HEK293 (cell line): ENCODE results near the gene NR2F2.

ENCODE experiments used
- CTCF ChIA-PET: fragments of 350-600 bp; formaldehyde crosslinking; extraction: SDS; loops from one replicate; lab custom pipeline; 2021; ENCODE audit warnings: antibody characterized with exemption; lab: Yijun Ruan, JAX
- POLR2A ChIA-PET: fragments of 300-600 bp; formaldehyde crosslinking; extraction: SDS; loops from one replicate; lab custom pipeline; 2020; ENCODE audit warnings: antibody characterized with exemption, inconsistent platforms; lab: Yijun Ruan, JAX
- H3K27ac ChIP-seq: fragments of 200-500 bp; sonication (Bioruptor generic); 2 replicates; pipeline ENCODE4 v1.5.1; 2014; ENCODE audit warnings: low read depth, low read length, control low read depth, inconsistent platforms; ENCODE audit errors: extremely low read depth
- H3K36me3 ChIP-seq, 2 experiments: fragments of 200-500 bp in 1 of 2; sonication (Bioruptor generic) in 1 of 2; 1 replicate in 1 of 2; 2 replicates in 1 of 2; pipeline ENCODE4 v1.5.1; 2014 to 2017; ENCODE audit warnings: inconsistent platforms in 2 of 2, low read length in 2 of 2; ENCODE audit not compliant: control insufficient read depth in 2 of 2, insufficient read depth in 1 of 2
- H3K4me1 ChIP-seq: fragments of 200-500 bp; sonication (Bioruptor generic); 2 replicates; pipeline ENCODE4 v1.5.1; 2014; ENCODE audit warnings: mild to moderate bottlenecking, low read length, inconsistent platforms; ENCODE audit not compliant: control insufficient read depth, insufficient read depth
- H3K4me3 ChIP-seq: 2 replicates; pipeline ENCODE4 v1.5.1; 2011; ENCODE audit warnings: low read depth, mild to moderate bottlenecking, control low read depth, low read length, moderate library complexity
- H3K9me3 ChIP-seq: fragments of 200-500 bp; sonication (Bioruptor generic); 2 replicates; pipeline ENCODE4 v1.5.1; 2014; ENCODE audit warnings: low read depth, low read length, inconsistent platforms; ENCODE audit not compliant: control insufficient read depth, insufficient read depth
- GLI4 ChIP-seq: fragments of 450-650 bp; formaldehyde crosslinking; IDR thresholded peaks from 2 replicates; pipeline ENCODE4 v1.5.1; 2016; ENCODE audit warnings: missing biosample characterization, missing genetic modification characterization
- GLIS2 ChIP-seq: fragments of 450-650 bp; formaldehyde crosslinking; IDR thresholded peaks from 2 replicates; pipeline ENCODE4 v1.5.1; 2016; ENCODE audit warnings: missing biosample characterization, missing genetic modification characterization
- OVOL3 ChIP-seq: fragments of 450-650 bp; formaldehyde crosslinking; IDR thresholded peaks from 2 replicates; pipeline ENCODE4 v1.5.1; 2016; ENCODE audit warnings: missing biosample characterization, missing genetic modification characterization
- RBAK ChIP-seq: fragments of 450-650 bp; formaldehyde crosslinking; IDR thresholded peaks from 2 replicates; pipeline ENCODE4 v1.5.1; 2016; ENCODE audit warnings: missing biosample characterization, missing genetic modification characterization
- REST ChIP-seq: fragments of 450-650 bp; formaldehyde crosslinking; IDR thresholded peaks from 2 replicates; pipeline ENCODE4 v1.5.1; 2016; ENCODE audit warnings: missing biosample characterization, missing genetic modification characterization
- SCRT1 ChIP-seq: fragments of 450-650 bp; formaldehyde crosslinking; IDR thresholded peaks from 2 replicates; pipeline ENCODE4 v1.5.1; 2016; ENCODE audit warnings: missing biosample characterization, missing genetic modification characterization, borderline replicate concordance
- SETDB1 ChIP-seq: IDR thresholded peaks from one replicate; pipeline ENCODE4 v1.6.1; 2017; ENCODE audit warnings: mild to moderate bottlenecking, low read length, moderate library complexity, mixed read lengths; ENCODE audit not compliant: insufficient read length
- WT1 ChIP-seq: fragments of 450-650 bp; formaldehyde crosslinking; IDR thresholded peaks from 2 replicates; pipeline ENCODE4 v1.5.1; 2016; ENCODE audit warnings: missing biosample characterization, missing genetic modification characterization
- ZNF133 ChIP-seq: fragments of 450-650 bp; formaldehyde crosslinking; IDR thresholded peaks from 2 replicates; pipeline ENCODE4 v1.5.1; 2016; ENCODE audit warnings: missing biosample characterization, missing genetic modification characterization
- ZNF274 ChIP-seq, 2 experiments: fragments of 200-500 bp in 1 of 2; fragments of 450-650 bp in 1 of 2; sonication (Bioruptor generic) in 1 of 2; formaldehyde crosslinking in 1 of 2; IDR thresholded peaks; 2 replicates each; pipeline versions ENCODE4 v1.5.1 to v1.6.1; 2014 to 2016; ENCODE audit warnings: borderline replicate concordance in 1 of 2, inconsistent platforms in 1 of 2, low read length in 1 of 2, missing biosample characterization in 1 of 2, missing genetic modification characterization in 1 of 2
- ZNF335 ChIP-seq: fragments of 450-650 bp; formaldehyde crosslinking; conservative IDR thresholded peaks from 2 replicates; pipeline ENCODE4 v1.5.1; 2016; ENCODE audit warnings: missing biosample characterization, missing genetic modification characterization
- ZNF366 ChIP-seq: fragments of 450-650 bp; formaldehyde crosslinking; conservative IDR thresholded peaks from 2 replicates; pipeline ENCODE4 v1.5.1; 2016; ENCODE audit warnings: missing biosample characterization, missing genetic modification characterization
- ZNF555 ChIP-seq: fragments of 450-650 bp; formaldehyde crosslinking; conservative IDR thresholded peaks from 2 replicates; pipeline ENCODE4 v1.5.1; 2017; ENCODE audit warnings: missing biosample characterization, mild to moderate bottlenecking, missing genetic modification characterization, inconsistent platforms
- ZNF561 ChIP-seq: fragments of 450-650 bp; IDR thresholded peaks from 2 replicates; pipeline ENCODE4 v1.5.1; 2018; ENCODE audit warnings: missing biosample characterization, missing genetic modification characterization, borderline replicate concordance
- ZNF624 ChIP-seq: fragments of 450-650 bp; formaldehyde crosslinking; IDR thresholded peaks from 2 replicates; pipeline ENCODE4 v1.5.1; 2017; ENCODE audit warnings: missing biosample characterization, missing genetic modification characterization
- ZNF664 ChIP-seq: fragments of 450-650 bp; formaldehyde crosslinking; IDR thresholded peaks from 2 replicates; pipeline ENCODE4 v1.5.1; 2016; ENCODE audit warnings: missing biosample characterization, missing genetic modification characterization
- ZNF768 ChIP-seq: fragments of 450-650 bp; formaldehyde crosslinking; IDR thresholded peaks from 2 replicates; pipeline ENCODE4 v1.5.1; 2018; ENCODE audit warnings: missing biosample characterization, mild to moderate bottlenecking, missing genetic modification characterization
- ZNF777 ChIP-seq: fragments of 450-650 bp; formaldehyde crosslinking; IDR thresholded peaks from 2 replicates; pipeline ENCODE4 v1.5.1; 2017; ENCODE audit warnings: missing biosample characterization, missing genetic modification characterization, borderline replicate concordance
- ZSCAN30 ChIP-seq: fragments of 450-650 bp; IDR thresholded peaks from 2 replicates; pipeline ENCODE4 v1.5.1; 2018; ENCODE audit warnings: missing biosample characterization, mild to moderate bottlenecking, missing genetic modification characterization, moderate library complexity
- TF ChIP-seq, protein P1 (sequence below): fragments of 450-650 bp; formaldehyde crosslinking; IDR thresholded peaks from 2 replicates; pipeline ENCODE4 v1.5.1; 2016; ENCODE audit warnings: missing biosample characterization, missing genetic modification characterization
- TF ChIP-seq, protein P2 (sequence below): fragments of 450-650 bp; formaldehyde crosslinking; IDR thresholded peaks from 2 replicates; pipeline ENCODE4 v1.5.1; 2016; ENCODE audit warnings: missing biosample characterization, missing genetic modification characterization
- TF ChIP-seq, protein P3 (sequence below): IDR thresholded peaks from 2 replicates; pipeline ENCODE4 v1.6.1; 2011; ENCODE audit warnings: mild to moderate bottlenecking, low read depth, low read length, borderline replicate concordance
- TF ChIP-seq, protein P4 (sequence below): fragments of 450-650 bp; formaldehyde crosslinking; IDR thresholded peaks from 2 replicates; pipeline ENCODE4 v1.5.0; 2017; ENCODE audit warnings: missing biosample characterization, missing genetic modification characterization, borderline replicate concordance

The NR2F2 gene

DNA sequence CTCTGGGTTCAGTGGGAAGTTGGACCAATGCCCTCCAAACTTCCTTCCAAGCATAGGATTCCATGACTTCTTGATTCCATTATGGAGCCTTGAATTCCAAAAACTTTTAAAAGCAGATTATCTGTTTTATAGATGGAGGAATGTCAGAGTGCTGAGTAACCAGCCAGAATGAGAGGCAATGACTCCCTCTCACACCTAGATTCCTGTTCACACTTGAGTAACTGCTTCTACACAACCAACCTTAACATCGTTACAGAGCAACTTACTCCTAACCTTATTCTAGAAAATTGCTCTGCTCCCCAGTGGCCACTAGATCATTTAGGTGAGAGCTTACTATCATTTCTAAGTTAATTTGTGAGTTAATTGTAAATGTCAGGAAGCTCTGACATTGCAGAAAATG is 24.2 kb upstream of the NR2F2 start (continued):
- TF ChIP-seq ZNF768 (tag by site-specific recombination) (no peak), ZNF664 (tag by site-specific recombination) (no peak), ZNF777 (tag by site-specific recombination) (no peak), REST (tag by site-specific recombination) (no peak), SCRT1 (no peak), SETDB1 (no peak), ZNF133 (tag by site-specific recombination) (no peak)
- TF ChIP-seq, protein P1, sequence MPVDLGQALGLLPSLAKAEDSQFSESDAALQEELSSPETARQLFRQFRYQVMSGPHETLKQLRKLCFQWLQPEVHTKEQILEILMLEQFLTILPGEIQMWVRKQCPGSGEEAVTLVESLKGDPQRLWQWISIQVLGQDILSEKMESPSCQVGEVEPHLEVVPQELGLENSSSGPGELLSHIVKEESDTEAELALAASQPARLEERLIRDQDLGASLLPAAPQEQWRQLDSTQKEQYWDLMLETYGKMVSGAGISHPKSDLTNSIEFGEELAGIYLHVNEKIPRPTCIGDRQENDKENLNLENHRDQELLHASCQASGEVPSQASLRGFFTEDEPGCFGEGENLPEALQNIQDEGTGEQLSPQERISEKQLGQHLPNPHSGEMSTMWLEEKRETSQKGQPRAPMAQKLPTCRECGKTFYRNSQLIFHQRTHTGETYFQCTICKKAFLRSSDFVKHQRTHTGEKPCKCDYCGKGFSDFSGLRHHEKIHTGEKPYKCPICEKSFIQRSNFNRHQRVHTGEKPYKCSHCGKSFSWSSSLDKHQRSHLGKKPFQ (tag by site-specific recombination) = no peak

DNA sequence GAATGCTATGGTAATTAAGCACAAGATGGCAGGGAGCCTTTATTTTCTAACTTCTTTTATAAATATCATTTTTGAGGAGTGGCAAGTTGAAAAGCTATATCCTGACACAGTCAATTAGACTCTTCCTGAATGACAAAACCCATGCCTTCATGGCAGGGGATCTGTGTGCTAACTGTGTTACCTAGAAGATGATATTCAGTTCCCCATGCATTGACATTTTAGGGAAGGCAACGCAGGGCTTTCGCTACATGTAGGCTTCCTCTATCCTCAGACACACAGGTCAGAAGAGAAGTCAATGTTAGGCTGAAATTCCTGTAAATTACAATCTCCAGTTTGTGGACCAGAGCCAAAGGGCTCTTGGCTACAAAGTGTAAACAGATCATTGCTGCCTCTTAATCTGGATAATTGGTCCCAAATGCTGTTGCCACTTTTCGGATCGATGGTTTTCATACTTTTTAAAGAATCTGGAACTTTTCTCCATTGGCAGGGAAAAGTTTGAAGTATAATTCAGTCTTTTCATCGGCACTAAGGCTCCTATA is 22.6 kb upstream of the NR2F2 start:
- TF ChIP-seq OVOL3 (tag by site-specific recombination) (no peak), ZNF561 (tag by site-specific recombination) (no peak), GLI4 (no peak), ZNF335 (tag by site-specific recombination) (no peak)
- TF ChIP-seq, protein P2, sequence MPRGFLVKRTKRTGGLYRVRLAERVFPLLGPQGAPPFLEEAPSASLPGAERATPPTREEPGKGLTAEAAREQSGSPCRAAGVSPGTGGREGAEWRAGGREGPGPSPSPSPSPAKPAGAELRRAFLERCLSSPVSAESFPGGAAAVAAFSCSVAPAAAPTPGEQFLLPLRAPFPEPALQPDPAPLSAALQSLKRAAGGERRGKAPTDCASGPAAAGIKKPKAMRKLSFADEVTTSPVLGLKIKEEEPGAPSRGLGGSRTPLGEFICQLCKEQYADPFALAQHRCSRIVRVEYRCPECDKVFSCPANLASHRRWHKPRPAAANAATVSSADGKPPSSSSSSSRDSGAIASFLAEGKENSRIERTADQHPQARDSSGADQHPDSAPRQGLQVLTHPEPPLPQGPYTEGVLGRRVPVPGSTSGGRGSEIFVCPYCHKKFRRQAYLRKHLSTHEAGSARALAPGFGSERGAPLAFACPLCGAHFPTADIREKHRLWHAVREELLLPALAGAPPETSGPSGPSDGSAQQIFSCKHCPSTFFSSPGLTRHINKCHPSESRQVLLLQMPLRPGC (tag by site-specific recombination) = no peak
- TF ChIP-seq, protein P3, sequence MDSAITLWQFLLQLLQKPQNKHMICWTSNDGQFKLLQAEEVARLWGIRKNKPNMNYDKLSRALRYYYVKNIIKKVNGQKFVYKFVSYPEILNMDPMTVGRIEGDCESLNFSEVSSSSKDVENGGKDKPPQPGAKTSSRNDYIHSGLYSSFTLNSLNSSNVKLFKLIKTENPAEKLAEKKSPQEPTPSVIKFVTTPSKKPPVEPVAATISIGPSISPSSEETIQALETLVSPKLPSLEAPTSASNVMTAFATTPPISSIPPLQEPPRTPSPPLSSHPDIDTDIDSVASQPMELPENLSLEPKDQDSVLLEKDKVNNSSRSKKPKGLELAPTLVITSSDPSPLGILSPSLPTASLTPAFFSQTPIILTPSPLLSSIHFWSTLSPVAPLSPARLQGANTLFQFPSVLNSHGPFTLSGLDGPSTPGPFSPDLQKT = no peak
- no peaks in the 10 kb centered on the region for H3K36me3 ChIP-seq
- peaks cover 6% of the 10 kb centered on the region; the same call in 1 of the 2 replicates for H3K4me1 ChIP-seq
- H3K4me3 ChIP-seq = no peak overlapping the region
- H3K9me3 ChIP-seq = no peaks in the 10 kb centered on the region
- POLR2A ChIA-PET = no interaction called here
- H3K27ac ChIP-seq = no peak overlapping the region
- CTCF ChIA-PET = no interaction called here

DNA sequence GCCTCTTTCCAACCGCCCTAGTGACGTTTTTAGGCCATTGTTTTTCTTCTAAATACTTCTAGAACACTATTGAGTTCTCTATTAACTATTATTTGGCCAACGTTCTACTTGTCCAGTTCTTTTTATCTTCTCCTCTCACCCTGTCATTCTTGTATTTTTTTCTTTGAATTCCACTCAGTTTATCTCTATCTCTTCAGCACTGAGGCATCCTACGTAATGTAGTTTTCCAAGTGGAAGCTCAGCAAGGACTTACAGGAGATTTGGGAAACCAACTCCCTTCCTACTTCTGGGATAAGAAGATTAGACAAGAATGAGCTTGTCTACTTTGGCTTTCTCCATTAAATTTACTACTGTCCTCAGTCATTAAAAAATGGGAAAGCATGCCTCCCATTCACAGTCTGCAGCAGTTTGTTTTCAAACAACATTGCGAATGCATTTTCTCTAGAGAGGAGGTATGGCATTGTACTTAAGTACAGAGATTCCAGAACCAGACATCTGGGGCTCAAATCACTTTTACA is 21.3 kb upstream of the NR2F2 start:
- no peak overlapping the region for H3K4me3 ChIP-seq
- H3K9me3 ChIP-seq = no peaks in the 10 kb centered on the region
- ChIA-PET CTCF (interaction anchor here (0.6 kb wide), 1 partner anchor 24 kb away, joined by 4 read pairs; no protein-coding TSS in a partner anchor), POLR2A (no interaction called here)
- no peaks in the 10 kb centered on the region for H3K36me3 ChIP-seq
- H3K4me1 ChIP-seq = no peaks in the 10 kb centered on the region
- no peak overlapping the region for H3K27ac ChIP-seq
- TF ChIP-seq RBAK (tag by site-specific recombination) (no peak), WT1 (tag by site-specific recombination) (no peak), GLIS2 (tag by site-specific recombination) (no peak), ZNF366 (tag by site-specific recombination) (no peak), ZNF624 (tag by site-specific recombination) (no peak), ZSCAN30 (no peak), ZNF555 (tag by site-specific recombination) (no peak), GLI4 (no peak), ZNF274 (IDR thresholded peaks at IDR 0.05; ENCODE audit: low read length) (no peak), ZNF274 (tag by site-specific recombination; IDR thresholded peaks at IDR 0.05; ENCODE audit: borderline replicate concordance) (no peak)
- TF ChIP-seq, protein P4, sequence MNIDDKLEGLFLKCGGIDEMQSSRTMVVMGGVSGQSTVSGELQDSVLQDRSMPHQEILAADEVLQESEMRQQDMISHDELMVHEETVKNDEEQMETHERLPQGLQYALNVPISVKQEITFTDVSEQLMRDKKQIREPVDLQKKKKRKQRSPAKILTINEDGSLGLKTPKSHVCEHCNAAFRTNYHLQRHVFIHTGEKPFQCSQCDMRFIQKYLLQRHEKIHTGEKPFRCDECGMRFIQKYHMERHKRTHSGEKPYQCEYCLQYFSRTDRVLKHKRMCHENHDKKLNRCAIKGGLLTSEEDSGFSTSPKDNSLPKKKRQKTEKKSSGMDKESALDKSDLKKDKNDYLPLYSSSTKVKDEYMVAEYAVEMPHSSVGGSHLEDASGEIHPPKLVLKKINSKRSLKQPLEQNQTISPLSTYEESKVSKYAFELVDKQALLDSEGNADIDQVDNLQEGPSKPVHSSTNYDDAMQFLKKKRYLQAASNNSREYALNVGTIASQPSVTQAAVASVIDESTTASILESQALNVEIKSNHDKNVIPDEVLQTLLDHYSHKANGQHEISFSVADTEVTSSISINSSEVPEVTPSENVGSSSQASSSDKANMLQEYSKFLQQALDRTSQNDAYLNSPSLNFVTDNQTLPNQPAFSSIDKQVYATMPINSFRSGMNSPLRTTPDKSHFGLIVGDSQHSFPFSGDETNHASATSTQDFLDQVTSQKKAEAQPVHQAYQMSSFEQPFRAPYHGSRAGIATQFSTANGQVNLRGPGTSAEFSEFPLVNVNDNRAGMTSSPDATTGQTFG (tag by site-specific recombination) = no peak
